Subcutaneous adipose tissue (tissue), 4 donors: ENCODE data around the gene SRGAP3. TPM values are rescaled to one million over a fixed set of nuclear protein-coding genes. Genes with fewer than 3 reads are reported as not detected.

ENCODE experiments used
- CTCF ChIP-seq: fragments of 450-650 bp; IDR thresholded peaks from one replicate; pipeline ENCODE4 v1.5.1; 2016; ENCODE audit warnings: low read depth, mild to moderate bottlenecking, control low read depth, antibody characterized with exemption, moderate library complexity
- total RNA-seq, 4 donors: library from RNA; depleted of rRNA; stranded (reverse); fragments of >200 nt; gene quantifications; one replicate each; pipeline ENCODE4 v1.1.0, GENCODE V29; 2016

The SRGAP3 gene
- total RNA-seq, 4 donors from 2014 or later: 1.6 to 14.1 (median 8.9) TPM

DNA sequence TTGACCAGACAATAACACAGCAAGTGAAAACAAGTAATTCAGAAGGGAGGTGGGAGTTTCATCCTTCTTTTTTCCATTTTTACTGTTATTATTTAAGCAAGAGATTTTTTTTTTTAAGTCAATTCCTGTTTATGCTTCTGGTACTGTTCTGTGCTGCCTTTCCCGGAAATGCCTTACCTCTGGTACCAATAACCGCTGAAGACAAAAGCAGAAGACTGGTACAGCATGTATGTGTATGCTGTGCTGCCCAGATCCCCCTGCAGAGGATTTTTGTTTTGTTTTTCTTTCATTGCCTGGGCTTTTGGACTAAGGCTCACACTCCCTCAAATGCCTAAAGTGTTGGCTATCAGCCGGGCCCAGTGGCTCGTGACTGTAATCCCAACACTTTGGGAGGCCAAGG lies 21.3 kb upstream of the SRGAP3 start:
- no peak for TF ChIP-seq CTCF

DNA sequence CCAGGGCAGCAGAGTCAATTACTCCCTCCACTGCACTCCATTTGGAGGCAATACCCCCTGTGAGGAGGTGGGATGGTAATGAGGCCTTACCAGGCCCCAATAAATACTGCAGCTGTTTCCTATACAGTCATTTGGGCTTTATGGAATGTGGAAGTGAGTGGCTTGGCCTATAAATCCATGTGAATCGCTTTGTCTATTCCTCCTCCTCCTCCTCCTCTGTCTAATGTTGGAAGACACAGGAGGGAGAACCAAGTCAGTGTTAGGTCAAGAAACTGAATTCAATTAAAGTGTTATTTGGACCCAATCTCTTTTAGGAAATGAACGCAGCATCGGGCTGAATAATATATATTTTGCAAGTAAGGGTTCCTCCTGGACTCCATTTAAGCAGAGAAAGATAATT lies 17.3 kb upstream of the SRGAP3 start:
- TF ChIP-seq CTCF: no peak

DNA sequence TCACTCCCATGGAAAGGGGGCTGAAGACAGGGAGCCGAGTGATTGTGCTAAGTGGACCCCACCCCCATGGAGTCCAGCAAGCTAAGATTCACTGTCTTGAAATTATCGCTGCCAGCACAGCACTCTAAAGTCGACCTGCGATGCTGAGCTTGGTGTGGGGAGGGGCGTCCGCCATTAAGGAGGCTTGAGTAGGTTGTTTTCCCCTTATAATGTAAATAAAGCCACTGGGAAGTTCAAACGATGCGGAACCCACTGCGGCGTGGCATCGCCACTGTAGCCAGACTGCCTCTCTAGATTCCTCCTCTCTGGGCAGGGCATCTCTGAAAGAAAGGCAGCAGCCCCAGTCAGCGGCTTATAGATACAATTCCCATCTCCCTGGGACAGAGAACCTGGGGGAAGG lies 10.9 kb upstream of the SRGAP3 start:
- TF ChIP-seq CTCF: no peak

GRCh38 chr3:9257092-9257491 lies 7.6 kb upstream of the SRGAP3 start:
- TF ChIP-seq CTCF: no peak

GRCh38 chr3:9255976-9256375 lies 6.5 kb upstream of the SRGAP3 start:
- TF ChIP-seq CTCF: no peak

DNA sequence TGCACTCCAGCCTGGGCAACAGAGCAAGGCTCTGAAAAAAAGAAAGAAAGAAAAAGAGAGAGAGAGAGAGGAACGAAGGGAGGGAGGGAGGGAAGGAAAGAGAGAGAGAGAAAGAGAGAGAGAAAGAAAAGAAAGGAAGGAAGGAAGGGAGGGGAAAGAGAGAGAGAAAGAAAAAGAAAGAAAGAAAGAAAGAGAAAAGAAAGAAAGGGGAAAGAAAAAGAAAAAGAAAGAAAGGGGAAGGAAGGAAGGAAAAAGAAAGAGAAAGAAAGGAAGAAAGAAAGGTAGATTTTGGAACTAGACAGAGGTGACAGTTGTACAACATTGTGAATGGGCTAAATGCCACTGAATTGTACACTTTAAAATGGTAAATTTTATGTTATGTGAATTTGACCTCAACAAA lies 5.3 kb upstream of the SRGAP3 start:
- no peak for TF ChIP-seq CTCF

GRCh38 chr3:9253327-9253726 lies 3.9 kb upstream of the SRGAP3 start:
- TF ChIP-seq CTCF: no peak
